Measurements from ENCODE around the gene ARID1B. TPM values are rescaled to one million over a fixed set of nuclear protein-coding genes. Genes with fewer than 3 reads are reported as not detected.

Gene ARID1B
- total and polyA plus RNA-seq, 9 of the 15 experiments (the other 6 are each of a cell fraction or from before 2014, with no cell fraction given): 12.5 to 50.5 (median 25.8) TPM

DNA sequence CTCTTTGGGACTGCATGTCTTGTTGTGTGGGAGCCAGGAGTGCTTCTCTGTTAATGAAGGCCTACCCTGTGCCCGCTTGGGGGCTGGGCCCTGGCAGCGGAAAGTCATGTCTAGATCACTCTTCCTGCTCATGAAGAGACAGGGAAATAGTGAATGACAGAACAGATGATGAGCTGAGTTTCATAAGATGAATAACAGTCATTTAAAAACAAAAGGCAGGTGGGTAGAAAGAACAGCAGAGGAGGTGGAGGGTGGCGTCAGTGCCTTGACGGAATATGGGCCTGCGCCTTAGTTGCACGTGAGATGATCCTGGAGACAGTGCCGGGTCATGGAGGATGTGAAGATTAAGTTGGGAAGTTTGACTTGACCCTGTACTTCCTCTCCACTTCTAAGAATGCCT is 85.5 kb downstream of the ARID1B start:
- TF ChIP-seq, protein P1, sequence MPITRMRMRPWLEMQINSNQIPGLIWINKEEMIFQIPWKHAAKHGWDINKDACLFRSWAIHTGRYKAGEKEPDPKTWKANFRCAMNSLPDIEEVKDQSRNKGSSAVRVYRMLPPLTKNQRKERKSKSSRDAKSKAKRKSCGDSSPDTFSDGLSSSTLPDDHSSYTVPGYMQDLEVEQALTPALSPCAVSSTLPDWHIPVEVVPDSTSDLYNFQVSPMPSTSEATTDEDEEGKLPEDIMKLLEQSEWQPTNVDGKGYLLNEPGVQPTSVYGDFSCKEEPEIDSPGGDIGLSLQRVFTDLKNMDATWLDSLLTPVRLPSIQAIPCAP (CRISPR knock-in tag; IDR thresholded peaks at IDR 0.05; ENCODE audit: borderline replicate concordance): no peak
- TF ChIP-seq ZNF77 (CRISPR knock-in tag; IDR thresholded peaks at IDR 0.05): no peak
- TF ChIP-seq BHLHE40 (IDR thresholded peaks at IDR 0.05; ENCODE audit: low read length): peak; percentile 46; the same call in 1 of the 2 replicates
- TF ChIP-seq TRIM25 (IDR thresholded peaks at IDR 0.05; ENCODE audit: borderline replicate concordance): no peak
- no peak for TF ChIP-seq ZSCAN29 (IDR thresholded peaks at IDR 0.05)
- 0 out of 4 replicates have a peak overlapping the region, but pooled peaks of 1 of the 2 experiments have one; percentile 14 for H3K9ac ChIP-seq (ENCODE audit: insufficient read depth in 1 of 2, low read depth in 2 of 2, low read length in 2 of 2)
- in situ Hi-C loops (cut with MboI) (no loop called here), intact Hi-C loops (cut with micrococcal nuclease) (loop anchor here (10.0 kb wide), 1 partner anchor 298 kb away; no protein-coding TSS in a partner anchor)
- peaks cover 89% of the 10 kb centered on the region for H3K79me2 ChIP-seq (ENCODE audit: control insufficient read depth, insufficient read depth, low read length)
- H3K36me3 ChIP-seq (ENCODE audit: control insufficient read depth, insufficient read depth, low read length): no peaks in the 10 kb centered on the region
- WGBS (ENCODE audit: insufficient coverage, low coverage, missing lambda C conversion rate): 71% methylated on average over 7 of the region's 7 CpGs
- H3K4me3 ChIP-seq: no peak overlapping the region
- H3K4me2 ChIP-seq (ENCODE audit: insufficient read depth, low read length): no peak overlapping the region
- ATAC-seq (no peak), DNase-seq (ENCODE audit: extremely low read depth in 1 of 4, low spot score in 3 of 4) (no peak), FAIRE-seq (peak; percentile 15)
- peaks cover 7 to 15% of the 10 kb centered on the region in 2 experiments; a peak in 4 of 5 replicates for H3K4me1 ChIP-seq (replicated peaks in 1 of 2; ENCODE audit: control insufficient read depth in 2 of 2, insufficient read depth in 2 of 2, low read length in 2 of 2)
- CTCF ChIA-PET (ENCODE audit: low intra/inter-chr PET ratio): no interaction called here
- no peak overlapping the region for H3K27ac ChIP-seq (ENCODE audit: extremely low read depth, low read depth, low read length)
- no peak overlapping the region for H2AFZ ChIP-seq (ENCODE audit: low read depth, low read length)
- no peaks in the 10 kb centered on the region for H3K9me1 ChIP-seq (ENCODE audit: control insufficient read depth, insufficient read depth, low read length)
- no peaks in the 10 kb centered on the region for H3K27me3 ChIP-seq (ENCODE audit: control insufficient read depth in 2 of 2, insufficient read depth in 2 of 2, low read length in 2 of 2)
- POLR2A ChIA-PET: no interaction called here
- peaks cover 27% of the 10 kb centered on the region for H4K20me1 ChIP-seq (replicated peaks; ENCODE audit: control insufficient read depth, insufficient read depth, low read length)
- no peaks in the 10 kb centered on the region for H3K9me3 ChIP-seq (replicated peaks; ENCODE audit: control insufficient read depth, insufficient read depth, low read depth, low read length)
- BruUV-seq (replicated peaks): no TSS peak
